ENCODE results near the gene SLC25A33.

GRCh38 chr1:9539829-9540550, 725 bp downstream of the SLC25A33 start:
- TF ChIP-seq CTCF (IDR thresholded peaks at IDR 0.05; ENCODE audit: poor library complexity, severe bottlenecking) (peak; percentile 10), SMC3 (conservative IDR thresholded peaks at IDR 0.05; ENCODE audit: poor library complexity) (no peak), POLR2AphosphoS5 (IDR thresholded peaks at IDR 0.05) (no peak), TAF1 (IDR thresholded peaks at IDR 0.05; ENCODE audit: low read depth) (no peak), EP300 (conservative IDR thresholded peaks at IDR 0.05; ENCODE audit: poor library complexity, severe bottlenecking) (no peak)

All from neural cell (in vitro differentiated cells).